HUES48 (cell line): ENCODE results near the gene BCAS4.

Experiments
- H3K27ac ChIP-seq: one replicate; pipeline ENCODE4 v1.7.0; 2013; ENCODE audit warnings: low read depth, low read length, inconsistent platforms
- H3K27me3 ChIP-seq: 2 replicates; pipeline ENCODE4 v1.6.1; 2013; ENCODE audit warnings: mild to moderate bottlenecking, low read length; ENCODE audit not compliant: control insufficient read depth, insufficient read depth
- H3K36me3 ChIP-seq: 2 replicates; pipeline ENCODE4 v1.6.1; 2013; ENCODE audit warnings: low read length; ENCODE audit not compliant: control insufficient read depth, insufficient read depth
- H3K4me1 ChIP-seq: 2 replicates; pipeline ENCODE4 v1.6.1; 2013; ENCODE audit warnings: mild to moderate bottlenecking, low read length; ENCODE audit not compliant: control insufficient read depth, insufficient read depth
- H3K4me3 ChIP-seq: 2 replicates; pipeline ENCODE4 v1.5.1; 2013; ENCODE audit warnings: mild to moderate bottlenecking, low read depth, low read length
- H3K9ac ChIP-seq: 2 replicates; pipeline ENCODE4 v1.6.1; 2013; ENCODE audit warnings: mild to moderate bottlenecking, low read depth, low read length, moderate library complexity
- H3K9me3 ChIP-seq: 2 replicates; pipeline ENCODE4 v1.6.1; 2013; ENCODE audit warnings: low read length; ENCODE audit not compliant: control insufficient read depth, insufficient read depth

The BCAS4 gene

DNA sequence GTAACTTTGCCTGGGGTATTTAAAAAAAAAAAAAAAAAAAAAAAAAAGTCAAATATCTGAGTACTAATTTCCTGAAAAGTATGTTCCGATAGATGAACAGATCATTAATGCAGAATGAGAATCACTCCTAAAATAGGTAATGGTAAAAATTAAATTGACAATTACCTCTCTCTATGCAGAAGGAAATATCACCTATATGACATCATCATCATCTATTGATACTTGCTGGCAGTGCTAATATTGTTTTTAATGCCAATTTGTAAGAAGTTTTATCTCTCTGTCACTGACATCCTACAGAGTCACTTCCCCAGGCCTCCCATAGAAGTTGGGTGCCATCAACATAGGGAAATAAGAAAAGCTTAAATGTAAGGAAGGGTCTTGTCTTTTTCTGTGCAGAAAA lies 106.4 kb downstream of the BCAS4 start:
- no peak overlapping the region for H3K27ac ChIP-seq
- H3K9ac ChIP-seq, result no peak overlapping the region
- no peaks in the 10 kb centered on the region for H3K27me3 ChIP-seq
- no peak overlapping the region for H3K4me3 ChIP-seq
- H3K36me3 ChIP-seq, result peaks cover 87% of the 10 kb centered on the region
- no peaks in the 10 kb centered on the region for H3K9me3 ChIP-seq
- no peaks in the 10 kb centered on the region for H3K4me1 ChIP-seq

DNA sequence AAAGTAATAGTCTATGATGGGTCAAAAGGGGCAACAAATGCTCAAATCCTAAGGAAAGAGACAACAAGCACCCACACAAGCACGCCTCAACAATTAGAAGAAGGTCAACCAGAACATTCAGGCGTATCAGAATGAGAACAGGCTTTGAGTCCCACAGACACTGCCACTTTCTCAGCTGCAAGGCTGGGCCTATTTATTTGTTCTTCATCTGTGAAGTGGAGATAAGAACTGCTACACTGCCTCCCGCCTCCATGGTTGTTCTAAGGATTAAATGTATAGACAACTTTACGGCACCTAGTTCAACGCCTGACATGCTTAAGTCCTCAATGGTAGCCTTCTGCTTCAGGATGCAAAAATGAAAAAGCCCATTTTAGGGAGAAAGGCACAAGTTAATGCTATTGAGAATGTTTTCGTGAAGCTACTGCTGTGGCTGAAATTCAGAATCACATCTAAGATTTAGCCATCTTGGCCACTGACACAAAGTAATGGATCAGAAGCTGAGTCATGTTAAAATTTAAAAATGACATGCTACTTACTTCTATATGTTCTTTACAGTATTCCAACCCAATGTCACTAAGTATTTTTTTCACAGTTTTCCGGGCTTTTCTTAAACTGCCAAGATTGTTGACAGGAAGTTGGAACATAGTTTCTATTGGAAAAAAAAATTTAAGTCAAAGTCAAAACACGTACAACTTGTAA lies 108.6 kb downstream of the BCAS4 start:
- Histone ChIP-seq H3K27ac (no peak overlapping the region), H3K9me3 (no peaks in the 10 kb centered on the region), H3K27me3 (no peaks in the 10 kb centered on the region), H3K36me3 (peaks cover 78% of the 10 kb centered on the region), H3K9ac (no peak overlapping the region), H3K4me3 (no peak overlapping the region), H3K4me1 (0 out of 2 replicates have a peak, but pooled peaks cover 3% of the 10 kb centered on the region)

DNA sequence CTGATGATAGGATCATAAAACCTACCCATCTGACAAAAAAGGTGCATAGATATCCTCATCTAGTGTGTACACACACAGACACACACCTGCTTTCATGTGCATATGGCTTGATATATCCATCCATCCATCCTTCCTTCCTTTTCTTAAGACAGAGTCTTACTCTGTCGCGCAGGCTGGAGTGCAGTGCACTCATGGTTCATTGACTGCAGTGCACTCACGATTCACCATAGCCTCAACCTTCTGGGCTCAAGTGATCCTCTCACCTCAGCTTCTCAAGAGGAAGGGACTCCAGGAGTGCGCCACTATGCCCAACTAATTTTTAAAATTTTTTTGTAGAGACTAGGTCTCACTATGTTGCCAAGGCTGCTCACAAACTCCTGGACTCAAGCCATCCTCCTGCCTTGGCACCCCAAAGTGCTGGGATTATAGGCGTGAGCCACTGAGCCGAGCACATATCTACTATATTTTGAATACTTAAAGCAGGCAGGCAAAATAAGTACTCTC lies 109.3 kb downstream of the BCAS4 start:
- H3K9ac ChIP-seq, result no peak overlapping the region
- no peaks in the 10 kb centered on the region for H3K9me3 ChIP-seq
- peaks cover 71% of the 10 kb centered on the region for H3K36me3 ChIP-seq
- H3K4me1 ChIP-seq, result 0 out of 2 replicates have a peak, but pooled peaks cover 3% of the 10 kb centered on the region
- H3K27me3 ChIP-seq, result no peaks in the 10 kb centered on the region
- no peak overlapping the region for H3K4me3 ChIP-seq
- no peak overlapping the region for H3K27ac ChIP-seq

DNA sequence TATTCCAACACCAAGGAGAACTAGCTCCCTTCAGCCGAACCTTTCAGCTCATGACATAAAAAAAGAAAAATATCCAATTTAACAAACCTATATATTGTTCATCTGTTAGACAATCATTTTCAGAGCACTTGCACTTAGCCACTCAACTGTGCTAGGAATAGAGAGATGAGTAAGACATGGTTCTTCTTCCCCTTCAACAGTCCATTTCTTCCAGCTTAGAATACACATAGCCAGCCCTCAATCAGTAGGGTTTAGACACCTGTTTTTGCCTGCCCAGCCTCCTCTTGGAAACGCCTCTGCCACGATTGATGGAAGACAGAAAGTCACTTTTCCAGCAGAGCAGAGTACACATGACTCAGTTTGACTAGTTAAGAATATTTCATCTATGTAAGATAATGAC lies 114.6 kb downstream of the BCAS4 start:
- H3K9me3 ChIP-seq, result no peaks in the 10 kb centered on the region
- H3K27ac ChIP-seq, result no peak overlapping the region
- H3K36me3 ChIP-seq, result peaks cover 54% of the 10 kb centered on the region
- peaks cover 15% of the 10 kb centered on the region; the same call in 1 of the 2 replicates for H3K4me1 ChIP-seq
- H3K4me3 ChIP-seq, result no peak overlapping the region
- no peaks in the 10 kb centered on the region for H3K27me3 ChIP-seq
- H3K9ac ChIP-seq, result no peak overlapping the region

DNA sequence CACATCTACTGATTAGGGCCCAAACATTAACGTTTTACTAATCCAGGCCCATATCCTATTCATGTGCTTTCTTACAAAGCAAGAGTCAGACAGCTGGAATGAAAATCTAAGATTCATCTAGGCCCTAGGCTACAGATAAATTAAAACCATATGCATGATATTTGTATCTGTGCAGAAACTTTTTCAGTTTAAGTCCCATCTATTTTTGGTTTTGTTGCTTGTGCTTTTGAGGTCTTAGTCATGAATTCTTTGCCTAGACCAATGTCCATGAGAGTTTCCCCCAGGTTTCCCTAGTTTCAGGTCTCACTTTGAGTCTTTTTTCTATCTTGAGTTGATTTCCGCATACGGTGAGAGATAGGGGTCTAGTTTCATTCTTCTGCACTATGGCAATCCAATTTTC lies 116.2 kb downstream of the BCAS4 start:
- Histone ChIP-seq H3K4me1 (peaks cover 27% of the 10 kb centered on the region; the same call in 1 of the 2 replicates), H3K27me3 (no peaks in the 10 kb centered on the region), H3K4me3 (no peak overlapping the region), H3K9ac (no peak overlapping the region), H3K27ac (no peak overlapping the region), H3K36me3 (peaks cover 59% of the 10 kb centered on the region), H3K9me3 (no peaks in the 10 kb centered on the region)

DNA sequence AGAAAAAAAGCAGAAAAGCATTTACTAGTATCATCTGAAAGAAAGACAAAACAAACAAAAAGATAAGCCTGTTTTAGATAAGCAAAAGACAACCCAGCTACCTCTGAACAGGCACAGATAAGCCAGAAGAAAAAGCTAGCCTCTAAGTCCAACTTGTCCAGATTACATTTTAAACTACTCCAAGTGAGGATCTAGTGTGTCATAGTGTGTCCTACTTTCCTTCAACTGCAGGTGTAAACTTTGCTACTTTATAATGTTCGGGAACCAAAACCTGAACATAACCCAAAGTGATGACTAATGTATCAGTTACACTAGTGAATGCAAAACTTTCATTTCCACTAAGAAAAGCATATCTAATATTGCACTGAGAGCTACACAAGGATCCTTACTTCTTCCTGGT lies 116.9 kb downstream of the BCAS4 start:
- no peak overlapping the region for H3K27ac ChIP-seq
- no peaks in the 10 kb centered on the region for H3K27me3 ChIP-seq
- no peaks in the 10 kb centered on the region for H3K9me3 ChIP-seq
- peaks cover 61% of the 10 kb centered on the region for H3K36me3 ChIP-seq
- peaks cover 28% of the 10 kb centered on the region; the same call in 1 of the 2 replicates for H3K4me1 ChIP-seq
- no peak overlapping the region for H3K9ac ChIP-seq
- no peak overlapping the region for H3K4me3 ChIP-seq

DNA sequence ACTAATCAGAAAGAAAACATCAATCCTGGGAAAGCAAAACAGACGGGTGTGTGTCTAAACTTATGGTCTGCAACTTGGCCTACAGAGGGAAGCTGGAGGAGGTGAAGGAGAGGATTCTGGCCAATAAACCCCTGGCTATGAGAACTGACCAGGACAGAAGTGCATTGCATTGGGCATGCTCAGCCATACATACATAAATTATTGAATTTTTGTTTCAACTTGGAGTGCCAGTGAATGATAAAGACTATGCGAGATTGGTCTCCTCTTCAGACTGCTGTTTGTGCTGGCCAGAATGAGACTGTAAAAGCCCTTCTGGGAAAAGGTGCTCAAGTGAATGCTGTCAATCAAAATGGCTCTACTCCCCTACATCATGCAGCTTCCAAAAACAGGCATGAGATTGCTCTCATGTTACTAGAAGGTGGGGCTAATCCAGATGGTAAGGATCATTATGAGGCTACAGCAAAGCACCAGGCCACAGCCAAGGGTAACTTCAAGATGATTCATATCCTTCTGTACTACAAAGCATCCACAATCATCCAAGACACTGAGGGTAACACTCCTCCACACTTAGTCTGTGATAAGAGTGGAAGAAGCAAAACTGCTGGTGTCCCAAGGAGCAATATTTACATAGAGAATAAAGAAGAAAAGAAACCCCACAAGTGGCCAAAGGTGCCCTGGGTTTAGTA lies 119.0 kb downstream of the BCAS4 start:
- no peaks in the 10 kb centered on the region for H3K27me3 ChIP-seq
- H3K9me3 ChIP-seq, result no peaks in the 10 kb centered on the region
- no peak overlapping the region for H3K27ac ChIP-seq
- H3K9ac ChIP-seq, result no peak overlapping the region
- peaks cover 33% of the 10 kb centered on the region for H3K4me1 ChIP-seq
- peaks cover 69% of the 10 kb centered on the region for H3K36me3 ChIP-seq
- H3K4me3 ChIP-seq, result no peak overlapping the region

DNA sequence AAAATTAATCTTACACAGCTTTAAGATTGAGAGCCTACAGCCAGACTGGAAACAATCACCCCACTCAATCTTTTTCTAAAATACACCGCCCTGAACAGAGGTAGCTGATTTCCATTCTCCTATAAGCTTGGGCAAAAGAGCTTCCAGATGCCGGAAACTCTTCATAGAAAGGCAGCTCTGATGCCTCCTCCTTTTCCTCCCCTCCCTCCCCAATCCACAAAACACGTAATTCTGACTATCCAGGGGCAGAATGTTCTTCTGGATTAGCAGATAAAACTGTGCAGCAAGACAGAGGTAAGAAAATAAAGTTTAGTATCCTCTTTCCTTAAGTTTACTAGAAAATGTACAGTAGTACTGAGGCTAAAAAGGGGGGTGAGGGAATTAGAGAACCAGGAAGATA lies 120.6 kb downstream of the BCAS4 start:
- Histone ChIP-seq H3K27ac (no peak overlapping the region), H3K4me1 (peaks cover 37% of the 10 kb centered on the region), H3K9ac (no peak overlapping the region), H3K27me3 (no peaks in the 10 kb centered on the region), H3K4me3 (no peak overlapping the region), H3K9me3 (no peaks in the 10 kb centered on the region), H3K36me3 (peaks cover 72% of the 10 kb centered on the region)

DNA sequence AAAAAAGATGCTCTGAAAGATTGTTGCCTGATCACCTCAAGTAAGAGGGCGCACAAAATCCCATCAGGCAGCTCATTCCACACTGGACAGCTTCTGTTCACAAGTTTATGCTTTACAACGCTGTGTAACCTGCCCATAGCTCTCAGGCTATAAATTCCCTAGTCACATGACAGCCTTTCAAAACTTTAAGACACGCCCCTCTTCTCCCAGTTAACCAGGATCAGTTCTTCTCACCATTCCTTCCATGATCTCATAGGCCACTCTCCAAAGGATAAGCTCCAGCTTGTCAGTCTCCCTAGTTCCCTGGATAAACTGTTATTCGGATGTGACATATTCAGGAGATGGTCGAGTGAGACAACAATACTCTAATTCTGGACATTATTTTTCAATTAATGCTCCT lies 121.4 kb downstream of the BCAS4 start:
- no peak overlapping the region for H3K27ac ChIP-seq
- no peaks in the 10 kb centered on the region for H3K27me3 ChIP-seq
- peaks cover 37% of the 10 kb centered on the region for H3K4me1 ChIP-seq
- no peak overlapping the region for H3K4me3 ChIP-seq
- no peaks in the 10 kb centered on the region for H3K9me3 ChIP-seq
- H3K9ac ChIP-seq, result no peak overlapping the region
- peaks cover 75% of the 10 kb centered on the region for H3K36me3 ChIP-seq

DNA sequence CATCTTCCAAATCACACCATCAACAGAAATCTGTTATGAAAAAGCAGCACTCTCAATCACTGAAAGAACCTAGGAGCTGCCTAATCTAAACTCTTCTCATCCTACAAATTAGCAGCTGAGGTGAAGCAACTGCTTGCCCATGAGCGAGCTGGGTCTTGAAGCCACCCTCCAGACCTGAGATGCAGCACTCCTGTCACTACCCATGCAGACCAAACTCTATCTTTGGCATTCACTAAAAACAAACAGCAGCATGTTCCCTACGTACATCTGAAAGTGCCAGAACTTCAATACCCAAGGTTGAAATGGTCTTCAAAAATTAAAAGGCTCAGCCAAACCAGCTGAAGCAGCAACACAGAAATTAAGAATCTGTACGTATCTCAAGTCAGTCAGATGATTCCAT lies 122.1 kb downstream of the BCAS4 start:
- peaks cover 40% of the 10 kb centered on the region for H3K4me1 ChIP-seq
- H3K4me3 ChIP-seq, result no peak overlapping the region
- H3K9ac ChIP-seq, result no peak overlapping the region
- H3K27ac ChIP-seq, result no peak overlapping the region
- H3K27me3 ChIP-seq, result no peaks in the 10 kb centered on the region
- H3K9me3 ChIP-seq, result no peaks in the 10 kb centered on the region
- H3K36me3 ChIP-seq, result peaks cover 71% of the 10 kb centered on the region

DNA sequence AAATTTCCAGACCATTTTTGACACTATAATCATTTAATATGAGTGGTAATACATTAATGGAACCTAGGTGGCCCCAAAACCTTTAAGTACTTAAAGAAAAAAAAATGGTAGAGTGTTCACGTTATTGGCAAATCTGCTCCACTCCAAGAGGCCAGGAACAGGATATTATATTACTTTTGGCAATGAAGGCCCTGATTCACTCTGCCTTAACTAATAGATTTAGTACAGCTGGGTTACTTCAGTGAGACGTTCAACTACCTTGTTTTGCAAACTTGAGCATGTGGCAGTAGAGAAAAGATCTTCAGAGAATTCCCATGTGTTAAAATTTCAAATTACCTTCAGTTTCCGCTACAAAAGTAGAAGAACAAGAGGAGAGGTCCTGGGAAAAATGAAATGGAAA lies 123.5 kb downstream of the BCAS4 start:
- H3K9ac ChIP-seq, result no peak overlapping the region
- no peak overlapping the region for H3K4me3 ChIP-seq
- no peaks in the 10 kb centered on the region for H3K9me3 ChIP-seq
- H3K36me3 ChIP-seq, result peaks cover 77% of the 10 kb centered on the region
- no peaks in the 10 kb centered on the region for H3K27me3 ChIP-seq
- H3K4me1 ChIP-seq, result peaks cover 38% of the 10 kb centered on the region
- no peak overlapping the region for H3K27ac ChIP-seq
